ENCODE results near the gene IGF1.

- no peak for TF ChIP-seq CTCF (IDR thresholded peaks at IDR 0.05; ENCODE audit: low read depth, low read length)
- TF ChIP-seq EZH2phosphoT487 (IDR thresholded peaks at IDR 0.05; ENCODE audit: low read depth), result no peak
Observed at GRCh38 chr12:102385343-102385742, 95.0 kb downstream of the IGF1 start.

Data from OCI-LY3 (cell line).